Activated CD4-positive, alpha-beta T cell treated with anti-CD3 and anti-CD28 coated beads, Interleukin-2, amount 10 ng/mL, durations not matched to agents 7 days and 5 days (primary cell): ENCODE results near the gene TMEM163. TPM values are rescaled to one million over a fixed set of nuclear protein-coding genes. Genes with fewer than 3 reads are reported as not detected.
A peak's percentile ranks its signal among the peaks of the same experiment; 100 is the strongest.

ENCODE experiments used
- CTCF ChIA-PET: fragments of 350-600 bp; sonication (Branson Sonifier 250); formaldehyde crosslinking; loops from one replicate; lab custom pipeline; 2021; ENCODE audit warnings: antibody characterized with exemption; lab: Charles Lee
- POLR2A ChIA-PET: fragments of 350-600 bp; sonication (Branson Sonifier 250); formaldehyde crosslinking; loops from one replicate; lab custom pipeline; 2021; ENCODE audit warnings: antibody characterized with exemption; lab: Charles Lee
- DNase-seq: peaks from one replicate; pipeline ENCODE4 v3.0.0-alpha.2; 2020
- H3K27ac Mint-ChIP-seq: one replicate; pipeline ENCODE4 v1.8.0; 2021; ENCODE audit warnings: mild to moderate bottlenecking, moderate library complexity, mixed read lengths
- H3K27me3 Mint-ChIP-seq: one replicate; pipeline ENCODE4 v1.8.0; 2021; ENCODE audit warnings: mixed read lengths
- H3K36me3 Mint-ChIP-seq: one replicate; pipeline ENCODE4 v1.8.0; 2021; ENCODE audit warnings: low read depth, mixed read lengths
- H3K4me1 Mint-ChIP-seq: one replicate; pipeline ENCODE4 v1.8.0; 2021; ENCODE audit warnings: mixed read lengths
- H3K4me3 Mint-ChIP-seq: one replicate; pipeline ENCODE4 v1.8.0; 2021; ENCODE audit warnings: mild to moderate bottlenecking, moderate library complexity, mixed read lengths
- H3K9me3 Mint-ChIP-seq: one replicate; pipeline ENCODE4 v1.8.0; 2021; ENCODE audit warnings: mixed read lengths
- total RNA-seq, 2 experiments: library from RNA; stranded (reverse); gene quantifications; one replicate each; pipeline ENCODE4 v1.2.3, GENCODE V29; 2021

The TMEM163 gene
- total RNA-seq, 2 experiments from 2014 or later: not detected

DNA sequence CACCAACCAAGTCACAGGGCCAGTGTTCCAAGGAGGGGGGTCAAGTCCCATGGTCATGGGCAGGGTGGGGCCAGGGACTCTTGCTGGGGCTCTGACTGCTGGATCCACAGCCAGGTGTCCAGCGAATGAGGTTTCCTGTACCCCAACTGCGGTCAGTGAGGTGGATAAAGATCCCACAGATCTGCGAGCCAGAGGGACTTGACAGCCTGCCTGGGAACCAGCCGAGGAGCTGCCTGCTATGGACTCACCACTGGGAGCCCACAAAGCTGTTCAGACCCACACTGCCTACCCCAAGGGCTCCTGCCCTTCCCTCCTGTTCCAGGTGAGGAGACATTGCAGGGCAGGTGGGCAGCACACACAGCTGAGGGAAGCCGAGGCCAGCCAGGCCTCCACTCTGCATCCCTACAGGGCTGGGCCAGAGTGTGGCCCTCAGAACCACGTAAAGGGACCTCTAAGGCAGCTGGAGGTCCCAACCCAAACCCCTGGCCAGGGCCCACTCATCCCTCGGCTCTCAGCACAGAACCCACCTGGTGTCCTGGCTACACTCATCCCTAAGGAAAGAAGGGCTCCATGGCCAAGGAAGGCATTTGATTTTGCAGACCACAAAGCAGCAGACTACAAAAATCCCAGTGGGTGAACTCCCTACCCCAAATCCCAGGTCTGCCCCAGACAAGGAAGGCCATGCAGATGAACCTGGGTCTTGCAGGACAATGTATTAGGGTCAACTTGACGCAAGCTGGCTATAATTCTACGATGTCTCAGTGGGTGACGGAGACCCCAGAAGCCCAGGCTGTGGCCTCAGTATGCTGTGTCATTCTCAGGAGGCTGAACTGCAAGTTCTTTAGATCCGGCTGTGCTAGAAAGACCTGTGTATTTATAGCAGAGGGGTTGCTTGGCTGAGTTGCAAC is 255.8 kb downstream of the TMEM163 start:
- Mint-ChIP-seq H3K9me3 (no peaks in the 10 kb centered on the region), H3K4me3 (no peak overlapping the region), H3K27ac (no peak overlapping the region), H3K36me3 (no peaks in the 10 kb centered on the region), H3K4me1 (no peaks in the 10 kb centered on the region), H3K27me3 (no peaks in the 10 kb centered on the region)
- CTCF ChIA-PET: no interaction called here
- POLR2A ChIA-PET: no interaction called here
- DNase-seq: no peak

- Mint-ChIP-seq H3K27ac (no peak overlapping the region), H3K4me3 (no peak overlapping the region), H3K27me3 (no peaks in the 10 kb centered on the region), H3K9me3 (no peaks in the 10 kb centered on the region), H3K4me1 (no peaks in the 10 kb centered on the region), H3K36me3 (no peaks in the 10 kb centered on the region)
- POLR2A ChIA-PET: no interaction called here
- CTCF ChIA-PET: no interaction called here
- no peak for DNase-seq
Measured at GRCh38 chr2:134462275-134462674, 256.5 kb downstream of the TMEM163 start.

GRCh38 chr2:134461511-134461910 is 257.3 kb downstream of the TMEM163 start:
- Mint-ChIP-seq H3K27ac (no peak overlapping the region), H3K4me1 (no peaks in the 10 kb centered on the region), H3K27me3 (no peaks in the 10 kb centered on the region), H3K36me3 (no peaks in the 10 kb centered on the region), H3K9me3 (no peaks in the 10 kb centered on the region), H3K4me3 (no peak overlapping the region)
- CTCF ChIA-PET: interaction anchor here (1.1 to 1.7 kb wide), 2 partner anchors 9 to 10 kb away, joined by 3 to 9 read pairs; no protein-coding TSS in a partner anchor
- POLR2A ChIA-PET: no interaction called here
- no peak for DNase-seq

DNA sequence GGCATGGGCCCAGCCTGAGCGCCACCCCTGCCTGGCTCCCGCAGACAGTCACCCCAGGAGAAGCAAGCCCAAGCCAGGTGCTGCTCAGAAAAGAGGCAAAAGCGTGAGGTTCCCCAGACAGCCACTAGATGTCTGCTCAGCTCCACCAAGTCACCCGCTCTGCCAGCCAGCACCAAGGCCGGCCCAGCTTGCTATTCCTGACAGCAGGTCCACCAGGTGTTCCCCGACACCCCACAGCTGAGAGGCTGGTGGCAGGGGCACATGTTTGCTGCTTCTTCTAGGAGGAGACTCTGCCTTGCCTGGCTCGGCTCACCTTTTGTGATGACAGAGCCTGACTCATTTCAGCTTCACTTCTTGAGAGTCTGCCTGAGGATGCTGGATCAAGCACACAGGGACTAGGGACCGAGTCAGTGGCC is 258.2 kb downstream of the TMEM163 start:
- peak; percentile 45 for DNase-seq
- Mint-ChIP-seq H3K4me1 (no peaks in the 10 kb centered on the region), H3K27ac (no peak overlapping the region), H3K4me3 (no peak overlapping the region), H3K27me3 (no peaks in the 10 kb centered on the region), H3K36me3 (no peaks in the 10 kb centered on the region), H3K9me3 (no peaks in the 10 kb centered on the region)
- ChIA-PET CTCF (interaction anchor here (0.6 to 1.7 kb wide), 6 partner anchors 9 to 342 kb away, joined by 3 to 9 read pairs (median 3); no protein-coding TSS in a partner anchor), POLR2A (no interaction called here)

DNA sequence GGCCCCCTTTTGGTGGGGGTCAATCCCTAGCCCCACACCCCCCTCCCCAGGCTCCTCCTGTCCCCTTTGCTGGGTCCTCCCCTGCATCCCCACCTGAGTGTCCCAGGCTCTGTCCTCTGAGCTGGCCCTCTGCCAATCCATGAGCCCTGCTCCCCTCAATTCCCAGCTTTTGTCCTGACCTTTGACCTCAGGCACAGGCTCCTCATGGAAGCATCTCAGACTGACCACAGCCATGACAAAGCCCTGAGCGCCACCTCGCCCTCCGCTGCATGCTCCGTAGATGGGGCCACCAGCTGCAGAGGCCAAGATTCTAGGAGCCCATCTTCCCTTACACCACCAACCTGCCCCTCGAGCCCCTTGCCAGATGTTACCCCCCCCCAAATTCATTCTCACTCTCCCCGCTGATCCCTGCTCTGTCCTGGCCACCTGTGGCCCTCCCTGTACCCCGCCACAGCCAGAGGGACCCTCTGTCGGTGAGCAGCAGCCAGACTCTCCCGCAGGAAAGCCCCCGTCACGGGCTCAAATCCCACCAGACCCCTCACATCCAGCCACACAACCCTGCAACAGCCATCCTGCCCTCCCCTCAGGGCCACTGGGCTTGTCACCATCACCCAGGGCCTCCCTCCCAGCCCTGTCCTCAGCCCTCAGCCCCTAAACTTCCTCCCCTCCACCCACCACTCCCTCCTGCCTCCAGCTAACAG is 258.9 kb downstream of the TMEM163 start:
- Mint-ChIP-seq H3K27me3 (no peaks in the 10 kb centered on the region), H3K4me1 (no peaks in the 10 kb centered on the region), H3K4me3 (no peak overlapping the region), H3K9me3 (no peaks in the 10 kb centered on the region), H3K27ac (no peak overlapping the region), H3K36me3 (no peaks in the 10 kb centered on the region)
- ChIA-PET POLR2A (no interaction called here), CTCF (interaction anchor here (0.5 to 1.7 kb wide), 6 partner anchors 8 to 342 kb away, joined by 3 to 9 read pairs (median 4); no protein-coding TSS in a partner anchor)
- no peak for DNase-seq

- Mint-ChIP-seq H3K9me3 (no peaks in the 10 kb centered on the region), H3K27me3 (no peaks in the 10 kb centered on the region), H3K36me3 (no peaks in the 10 kb centered on the region), H3K27ac (no peak overlapping the region), H3K4me1 (no peaks in the 10 kb centered on the region), H3K4me3 (no peak overlapping the region)
- no peak for DNase-seq
- ChIA-PET POLR2A (no interaction called here), CTCF (no interaction called here)
Measured at GRCh38 chr2:134458950-134459349, 259.9 kb downstream of the TMEM163 start.

DNA sequence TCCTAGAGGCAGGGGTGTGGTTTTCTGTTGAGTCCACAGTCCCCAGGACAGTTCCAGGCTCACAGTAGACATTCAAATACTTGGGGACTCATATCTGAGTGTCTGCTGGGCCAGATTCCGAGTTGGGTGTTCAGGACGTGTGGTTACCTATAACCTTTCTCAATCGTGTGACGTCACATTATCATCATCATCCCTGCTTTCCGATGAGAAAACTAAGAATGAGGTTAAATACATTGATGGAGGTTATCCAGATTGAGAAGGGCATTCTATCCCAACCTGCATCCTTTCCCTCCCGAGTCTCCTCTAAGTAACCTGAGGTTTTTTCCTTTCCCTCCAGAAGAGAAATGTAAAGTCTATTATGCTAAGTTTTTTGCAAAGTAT is 260.3 kb downstream of the TMEM163 start:
- Mint-ChIP-seq H3K36me3 (no peaks in the 10 kb centered on the region), H3K4me3 (no peak overlapping the region), H3K27me3 (no peaks in the 10 kb centered on the region), H3K27ac (no peak overlapping the region), H3K9me3 (no peaks in the 10 kb centered on the region), H3K4me1 (no peaks in the 10 kb centered on the region)
- CTCF ChIA-PET: no interaction called here
- DNase-seq: no peak
- POLR2A ChIA-PET: no interaction called here

DNA sequence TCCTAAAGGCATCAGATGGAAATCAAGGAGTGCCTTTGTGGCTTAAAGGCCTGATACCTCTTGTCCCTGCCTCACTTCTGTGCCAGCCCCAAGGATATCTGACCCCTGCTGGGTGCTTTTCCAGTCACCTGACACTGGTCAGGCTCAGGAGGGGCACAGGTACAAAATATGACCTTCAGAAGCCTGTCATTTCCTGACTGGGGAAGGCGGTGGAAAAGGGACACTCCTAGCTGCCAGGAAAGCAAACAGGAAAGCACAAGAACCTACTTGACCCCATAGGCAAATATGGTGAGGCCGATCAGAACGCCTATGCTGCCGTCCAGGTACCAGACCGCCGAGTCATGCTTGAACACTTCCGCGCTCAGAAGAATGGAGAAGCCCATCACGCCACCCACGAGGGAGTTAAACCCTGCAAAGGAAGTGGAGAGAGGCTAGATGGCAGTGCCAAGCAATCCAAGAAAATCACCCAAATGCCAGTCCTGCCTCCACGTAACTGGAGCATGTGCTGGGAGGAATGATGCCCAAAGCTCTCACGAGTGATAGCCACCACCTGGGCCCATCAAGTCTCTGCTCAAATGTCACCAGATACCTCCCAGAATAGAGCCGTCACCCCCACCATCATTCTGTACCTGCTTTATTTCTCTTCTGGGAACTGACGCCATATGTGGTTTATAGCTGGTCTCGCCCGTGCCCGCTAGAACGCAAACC is 260.9 kb downstream of the TMEM163 start:
- no peaks in the 10 kb centered on the region for H3K4me1 Mint-ChIP-seq
- DNase-seq: no peak
- H3K4me3 Mint-ChIP-seq: no peak overlapping the region
- ChIA-PET CTCF (no interaction called here), POLR2A (no interaction called here)
- no peaks in the 10 kb centered on the region for H3K27me3 Mint-ChIP-seq
- H3K27ac Mint-ChIP-seq: no peak overlapping the region
- H3K36me3 Mint-ChIP-seq: no peaks in the 10 kb centered on the region
- H3K9me3 Mint-ChIP-seq: no peaks in the 10 kb centered on the region

- POLR2A ChIA-PET: no interaction called here
- no peak for DNase-seq
- Mint-ChIP-seq H3K9me3 (no peaks in the 10 kb centered on the region), H3K36me3 (no peaks in the 10 kb centered on the region), H3K4me1 (no peaks in the 10 kb centered on the region), H3K4me3 (no peak overlapping the region), H3K27ac (no peak overlapping the region), H3K27me3 (no peaks in the 10 kb centered on the region)
- CTCF ChIA-PET: no interaction called here
Measured at GRCh38 chr2:134457353-134457752, 261.4 kb downstream of the TMEM163 start.

GRCh38 chr2:134455426-134455825 is 263.4 kb downstream of the TMEM163 start:
- H3K27me3 Mint-ChIP-seq: no peaks in the 10 kb centered on the region
- H3K9me3 Mint-ChIP-seq: no peaks in the 10 kb centered on the region
- DNase-seq: no peak
- ChIA-PET CTCF (no interaction called here), POLR2A (no interaction called here)
- no peak overlapping the region for H3K4me3 Mint-ChIP-seq
- H3K36me3 Mint-ChIP-seq: no peaks in the 10 kb centered on the region
- no peak overlapping the region for H3K27ac Mint-ChIP-seq
- H3K4me1 Mint-ChIP-seq: no peaks in the 10 kb centered on the region

GRCh38 chr2:134454931-134455330 is 263.9 kb downstream of the TMEM163 start:
- Mint-ChIP-seq H3K36me3 (no peaks in the 10 kb centered on the region), H3K27ac (no peak overlapping the region), H3K27me3 (no peaks in the 10 kb centered on the region), H3K4me3 (no peak overlapping the region), H3K9me3 (no peaks in the 10 kb centered on the region), H3K4me1 (no peaks in the 10 kb centered on the region)
- no peak for DNase-seq
- POLR2A ChIA-PET: no interaction called here
- CTCF ChIA-PET: no interaction called here

- POLR2A ChIA-PET: no interaction called here
- H3K4me1 Mint-ChIP-seq: no peaks in the 10 kb centered on the region
- no peaks in the 10 kb centered on the region for H3K9me3 Mint-ChIP-seq
- CTCF ChIA-PET: no interaction called here
- H3K4me3 Mint-ChIP-seq: no peak overlapping the region
- no peaks in the 10 kb centered on the region for H3K36me3 Mint-ChIP-seq
- H3K27me3 Mint-ChIP-seq: no peaks in the 10 kb centered on the region
- no peak overlapping the region for H3K27ac Mint-ChIP-seq
- DNase-seq: no peak
Measured at GRCh38 chr2:134454426-134454825, 264.4 kb downstream of the TMEM163 start.

DNA sequence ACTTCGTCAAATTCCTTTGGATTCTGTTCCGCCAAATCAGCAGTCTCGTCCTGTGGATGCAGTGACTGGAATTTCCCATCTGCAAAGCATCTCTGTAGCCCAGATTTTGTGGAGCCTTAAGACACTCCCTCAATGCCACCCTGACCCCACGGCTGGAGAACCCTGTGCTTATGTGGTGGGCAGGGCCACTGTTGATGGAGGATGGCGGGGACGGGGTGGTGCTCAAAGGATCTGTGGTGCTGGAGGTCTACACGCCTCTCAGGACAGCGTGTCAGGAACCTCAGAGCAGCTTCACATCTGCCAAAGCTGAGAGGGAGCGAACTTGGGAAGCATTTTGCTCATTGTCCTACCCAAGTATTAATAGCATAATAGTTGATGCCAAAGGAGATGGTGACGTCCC is 264.8 kb downstream of the TMEM163 start:
- DNase-seq: no peak
- H3K9me3 Mint-ChIP-seq: no peaks in the 10 kb centered on the region
- H3K27me3 Mint-ChIP-seq: no peaks in the 10 kb centered on the region
- CTCF ChIA-PET: no interaction called here
- no peak overlapping the region for H3K27ac Mint-ChIP-seq
- H3K4me3 Mint-ChIP-seq: no peak overlapping the region
- POLR2A ChIA-PET: no interaction called here
- H3K36me3 Mint-ChIP-seq: no peaks in the 10 kb centered on the region
- H3K4me1 Mint-ChIP-seq: no peaks in the 10 kb centered on the region
